ENCODE data around the gene ANTKMT.

GRCh38 chr16:726188-726437 lies 5.2 kb downstream of the ANTKMT start:
- TF ChIP-seq POLR2A (IDR thresholded peaks at IDR 0.05; ENCODE audit: low read depth, low read length) (no peak), POLR2AphosphoS5 (IDR thresholded peaks at IDR 0.05; ENCODE audit: insufficient read depth, low read depth, low read length) (no peak), EZH2 (IDR thresholded peaks at IDR 0.05; ENCODE audit: borderline replicate concordance, low read depth, low read length, severe bottlenecking) (no peak), CTCF (IDR thresholded peaks at IDR 0.05; ENCODE audit: extremely low read depth in 1 of 2, insufficient read depth in 1 of 2, low read depth in 1 of 2, low read length in 2 of 2) (no peak), MAX (IDR thresholded peaks at IDR 0.05; ENCODE audit: insufficient read depth, insufficient read length) (no peak), JUN (IDR thresholded peaks at IDR 0.05; ENCODE audit: borderline replicate concordance, insufficient read depth, insufficient read length, low read depth) (no peak), MYC (IDR thresholded peaks at IDR 0.05; ENCODE audit: low read depth, low read length) (no peak), FOS (IDR thresholded peaks at IDR 0.05; ENCODE audit: borderline replicate concordance, insufficient read depth, low read length) (no peak), GATA2 (IDR thresholded peaks at IDR 0.05; ENCODE audit: insufficient read depth, insufficient read length, low read depth, low read length) (no peak)

Measured in endothelial cell of umbilical vein (primary cell).